Stomach smooth muscle (tissue), 2 donors: ENCODE data around the gene LIPT2.
A peak's percentile ranks its signal among the peaks of the same experiment; 100 is the strongest.

Source experiments
- H3K27ac ChIP-seq: one replicate; pipeline ENCODE4 v1.7.0; 2013; ENCODE audit warnings: mild to moderate bottlenecking, low read length, inconsistent platforms
- H3K27me3 ChIP-seq, 2 donors: one replicate each; pipeline ENCODE4 v1.7.0; 2013; ENCODE audit warnings: low read length in 2 of 2; ENCODE audit not compliant: insufficient read depth in 2 of 2, control insufficient read depth in 1 of 2
- H3K36me3 ChIP-seq, 2 donors: one replicate each; pipeline ENCODE4 v1.7.0; 2013; ENCODE audit warnings: low read length in 2 of 2; ENCODE audit not compliant: control insufficient read depth in 2 of 2, insufficient read depth in 2 of 2
- H3K4me1 ChIP-seq: one replicate; pipeline ENCODE4 v1.7.0; 2013; ENCODE audit warnings: low read length; ENCODE audit not compliant: control insufficient read depth, insufficient read depth
- H3K4me3 ChIP-seq, 2 donors: one replicate each; pipeline ENCODE4 v1.7.0; 2013; ENCODE audit warnings: low read length in 2 of 2
- H3K9ac ChIP-seq, 2 donors: one replicate each; pipeline ENCODE4 v1.7.0; 2013; ENCODE audit warnings: low read length in 2 of 2, mild to moderate bottlenecking in 1 of 2
- H3K9me3 ChIP-seq, 2 donors: one replicate each; pipeline ENCODE4 v1.7.0; 2013; ENCODE audit warnings: low read length in 2 of 2; ENCODE audit not compliant: control insufficient read depth in 2 of 2
- donor health status: healthy.
- donor health status: Pancreatic carcinoma.

The LIPT2 gene

DNA sequence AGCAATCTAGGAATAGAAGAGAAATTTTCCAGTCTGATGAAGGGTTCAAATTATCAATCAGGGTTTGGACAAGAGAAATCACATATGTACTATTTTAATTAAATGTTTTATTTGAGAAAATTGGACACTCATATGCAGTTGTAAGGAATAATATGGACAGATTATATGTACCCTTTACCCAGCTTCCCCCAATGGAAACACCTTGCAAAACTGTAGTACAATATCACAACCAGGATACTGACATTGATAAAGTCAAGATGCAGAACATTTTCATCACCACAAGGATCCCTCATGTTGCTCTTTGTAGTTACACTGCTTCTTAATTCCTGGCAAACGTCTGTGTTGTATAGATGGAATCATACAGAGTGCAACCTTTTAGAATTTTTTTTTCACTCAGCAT, 1.4 kb upstream of the LIPT2 start:
- Histone ChIP-seq H3K36me3 (no peaks in the 10 kb centered on the region), H3K9me3 (no peaks in the 10 kb centered on the region), H3K27ac (no peak overlapping the region), H3K9ac (no peak overlapping the region), H3K4me1 (peaks cover 4% of the 10 kb centered on the region), H3K4me3 (no peak overlapping the region), H3K27me3 (no peaks in the 10 kb centered on the region)

DNA sequence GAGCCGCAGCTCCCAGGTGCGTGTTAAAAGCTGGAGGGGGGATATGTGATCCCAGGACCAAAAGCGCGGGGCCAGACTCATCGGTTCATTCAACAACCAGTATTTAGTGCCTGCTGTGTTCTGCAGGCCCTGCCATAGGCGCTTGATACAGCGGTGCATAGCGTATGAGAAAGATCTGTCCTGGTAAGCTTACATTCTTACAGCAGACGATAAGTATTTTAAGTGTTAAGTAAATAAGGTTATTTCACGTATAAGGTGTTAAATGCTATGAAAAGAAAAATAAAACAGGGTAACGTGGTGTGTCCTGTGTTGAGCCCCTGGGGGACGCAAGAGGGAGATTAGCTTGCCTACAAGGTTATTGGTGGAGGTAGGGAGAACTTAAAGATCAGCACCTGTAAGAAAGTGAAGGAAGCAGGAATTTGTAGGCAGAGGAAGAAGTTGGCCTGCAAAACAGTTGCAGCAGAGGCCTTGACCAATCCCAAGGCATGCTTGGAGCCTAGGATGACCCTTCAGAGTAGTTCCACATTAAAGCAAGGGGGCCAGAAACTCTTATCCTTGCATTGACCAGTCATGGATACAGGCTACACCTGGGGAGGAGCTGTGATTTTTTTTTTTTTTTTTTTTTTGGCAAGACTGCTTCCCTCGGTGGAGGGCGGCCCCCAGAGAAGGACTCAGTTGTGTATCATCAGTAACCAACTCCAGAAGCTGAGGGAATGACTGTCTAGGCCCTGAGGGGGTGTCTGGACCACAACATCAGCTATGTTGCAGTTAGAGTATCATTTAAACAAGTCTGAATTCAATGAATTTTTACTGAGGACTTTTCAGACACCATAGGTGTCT, 487 bp upstream of the LIPT2 start:
- Histone ChIP-seq H3K36me3 (no peaks in the 10 kb centered on the region), H3K27ac (peak overlapping the region; percentile 94), H3K4me1 (peaks cover 4% of the 10 kb centered on the region), H3K4me3 (peak overlapping the region; percentile 74 to 82), H3K9me3 (no peaks in the 10 kb centered on the region), H3K9ac (peak overlapping the region; percentile 85), H3K27me3 (no peaks in the 10 kb centered on the region)

DNA sequence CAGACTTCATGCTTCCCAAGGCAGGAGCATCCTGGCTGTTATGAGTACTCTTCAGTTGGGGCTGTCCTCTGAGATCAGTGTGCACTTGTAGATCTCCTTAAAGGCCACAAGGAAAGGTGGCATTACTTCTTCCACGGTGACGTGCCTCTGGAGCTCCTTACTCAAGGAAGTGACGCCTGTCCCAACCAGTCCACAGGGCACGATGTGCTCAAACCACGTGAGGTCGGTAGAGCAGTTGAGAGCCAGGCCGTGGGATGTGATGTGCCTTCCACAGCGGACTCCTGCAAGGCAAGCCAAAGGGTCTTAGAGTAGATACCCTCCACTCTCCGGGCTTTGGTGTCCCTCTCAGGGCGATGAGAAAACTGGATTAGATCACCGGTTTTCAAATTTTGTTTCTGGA, 1.4 kb downstream of the LIPT2 start:
- H3K4me3 ChIP-seq = no peak overlapping the region
- peaks cover 4% of the 10 kb centered on the region for H3K4me1 ChIP-seq
- H3K36me3 ChIP-seq = no peaks in the 10 kb centered on the region
- H3K9ac ChIP-seq = no peak overlapping the region
- H3K9me3 ChIP-seq = no peaks in the 10 kb centered on the region
- H3K27ac ChIP-seq = no peak overlapping the region
- no peaks in the 10 kb centered on the region for H3K27me3 ChIP-seq

DNA sequence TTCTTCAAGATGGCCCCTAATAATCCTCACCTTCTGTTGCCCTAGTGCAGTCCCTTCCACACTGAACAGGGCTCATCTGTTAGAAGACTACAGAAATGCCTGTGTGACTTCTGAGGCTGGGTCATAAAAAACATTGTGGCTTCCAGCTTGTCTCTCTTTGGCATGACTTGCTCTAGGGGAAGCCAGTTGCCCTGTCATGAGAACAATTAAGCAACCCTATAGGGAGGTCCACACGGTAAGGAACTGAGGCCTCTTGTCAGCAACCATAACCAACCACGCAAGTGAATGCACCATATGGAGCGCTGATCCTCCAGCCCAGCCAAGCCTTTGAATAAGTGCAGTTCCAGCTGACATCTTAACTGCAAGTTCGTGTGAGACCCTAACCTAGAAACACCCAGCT, 2.6 kb downstream of the LIPT2 start:
- peaks cover 4% of the 10 kb centered on the region for H3K4me1 ChIP-seq
- H3K27me3 ChIP-seq = no peaks in the 10 kb centered on the region

DNA sequence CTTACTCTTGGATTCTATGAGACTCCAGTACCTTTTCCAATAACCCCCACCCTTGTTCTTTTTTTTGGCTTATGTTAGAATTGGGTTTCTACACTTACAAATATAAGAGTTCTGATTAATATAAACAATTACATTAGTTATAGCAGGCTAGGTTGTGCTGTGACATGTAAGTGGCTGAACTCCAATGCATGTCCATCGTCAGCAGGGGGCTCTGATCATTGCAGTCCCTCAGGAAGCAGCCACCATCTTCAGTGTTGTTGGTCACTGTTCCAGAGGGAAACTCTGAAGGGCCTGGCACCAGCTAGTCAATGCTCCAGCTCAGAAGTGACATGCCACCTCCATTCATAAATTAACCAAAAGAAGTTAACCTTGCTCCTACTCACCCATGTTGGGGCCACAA, 5.6 kb downstream of the LIPT2 start:
- Histone ChIP-seq H3K9ac (no peak overlapping the region), H3K4me1 (no peaks in the 10 kb centered on the region), H3K36me3 (no peaks in the 10 kb centered on the region), H3K4me3 (no peak overlapping the region), H3K27ac (no peak overlapping the region), H3K27me3 (no peaks in the 10 kb centered on the region), H3K9me3 (no peaks in the 10 kb centered on the region)

More for the DNA sequence above, 2.6 kb downstream of the LIPT2 start:
- Histone ChIP-seq H3K9me3 (no peaks in the 10 kb centered on the region), H3K4me3 (no peak overlapping the region), H3K9ac (no peak overlapping the region), H3K27ac (no peak overlapping the region), H3K36me3 (no peaks in the 10 kb centered on the region)

DNA sequence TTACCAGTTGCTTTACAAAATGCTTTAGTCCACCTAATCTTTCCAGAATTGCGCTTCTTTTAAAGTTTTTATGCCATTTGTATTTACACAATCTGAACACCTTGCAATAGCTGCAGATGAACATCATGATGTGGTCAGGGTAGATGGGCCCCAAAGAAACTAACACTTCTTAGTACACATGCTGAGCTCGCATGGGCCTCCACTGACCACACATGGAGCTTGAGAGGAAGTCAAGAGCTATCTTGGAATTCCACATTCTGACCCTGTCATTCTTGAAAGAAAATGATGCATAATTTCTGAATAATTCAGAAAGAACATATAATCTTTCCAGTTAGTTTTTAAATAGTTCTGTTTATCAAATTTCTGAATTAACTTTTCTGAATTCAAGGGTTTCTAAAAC, 7.7 kb downstream of the LIPT2 start:
- Histone ChIP-seq H3K36me3 (no peaks in the 10 kb centered on the region), H3K27ac (no peak overlapping the region), H3K9me3 (no peaks in the 10 kb centered on the region), H3K27me3 (no peaks in the 10 kb centered on the region), H3K9ac (no peak overlapping the region), H3K4me3 (no peak overlapping the region), H3K4me1 (no peaks in the 10 kb centered on the region)

DNA sequence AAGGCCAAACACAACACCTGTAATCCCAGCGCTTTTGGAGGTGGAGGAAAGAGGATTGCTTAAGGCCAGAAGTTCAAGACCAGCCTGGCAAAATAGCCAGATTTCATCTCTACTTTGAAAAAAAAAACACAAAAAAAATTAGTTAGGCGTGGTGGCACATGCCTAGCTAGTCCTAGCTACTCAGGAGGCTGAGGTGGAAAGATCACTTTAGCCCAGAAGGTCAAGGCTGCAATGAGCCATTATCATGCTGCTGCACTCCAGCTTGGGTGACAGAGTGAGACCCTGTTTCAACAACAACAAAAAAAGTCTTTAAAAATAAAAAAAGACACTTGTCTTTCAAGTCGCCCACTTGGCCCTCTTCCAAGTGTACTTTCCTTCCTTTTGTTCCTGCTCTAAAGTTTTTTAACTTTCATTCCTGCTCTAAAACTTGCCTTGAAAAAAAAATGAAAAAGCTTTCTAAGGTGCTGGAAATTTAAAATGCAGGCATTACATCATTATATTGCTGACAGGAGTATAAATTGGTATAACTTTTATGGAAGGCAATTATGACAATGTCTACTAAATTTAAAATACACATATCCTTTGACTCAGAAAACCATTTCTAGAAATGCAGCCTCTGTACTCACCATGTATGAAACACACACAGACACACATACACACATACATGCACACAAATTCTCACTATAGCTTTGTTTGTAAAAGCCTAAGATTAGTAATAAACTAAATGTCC, 12.7 kb downstream of the LIPT2 start:
- Histone ChIP-seq H3K4me3 (no peak overlapping the region), H3K27me3 (no peaks in the 10 kb centered on the region), H3K27ac (no peak overlapping the region), H3K9ac (no peak overlapping the region), H3K36me3 (no peaks in the 10 kb centered on the region), H3K9me3 (no peaks in the 10 kb centered on the region), H3K4me1 (no peaks in the 10 kb centered on the region)

DNA sequence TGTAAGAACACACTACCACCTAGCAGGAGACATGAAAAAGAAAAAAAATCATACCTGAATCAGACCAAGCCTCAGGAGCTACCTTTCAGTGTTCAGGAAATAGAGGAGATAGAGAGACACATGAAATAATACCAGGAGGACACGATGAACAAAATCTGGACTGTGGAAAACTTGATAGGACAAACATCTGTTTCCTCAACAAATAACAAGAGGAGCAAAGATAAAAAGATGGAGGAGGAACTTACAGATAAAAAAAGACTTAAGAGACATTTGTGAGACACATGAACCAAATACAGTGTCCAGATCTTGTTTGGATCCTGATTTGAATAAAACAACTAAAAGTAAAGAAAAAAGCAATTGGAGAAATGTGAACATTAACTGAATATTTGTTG, 13.8 kb downstream of the LIPT2 start:
- no peaks in the 10 kb centered on the region for H3K27me3 ChIP-seq
- H3K4me3 ChIP-seq = no peak overlapping the region
- no peaks in the 10 kb centered on the region for H3K9me3 ChIP-seq
- H3K27ac ChIP-seq = no peak overlapping the region
- no peaks in the 10 kb centered on the region for H3K36me3 ChIP-seq
- no peaks in the 10 kb centered on the region for H3K4me1 ChIP-seq
- no peak overlapping the region for H3K9ac ChIP-seq

DNA sequence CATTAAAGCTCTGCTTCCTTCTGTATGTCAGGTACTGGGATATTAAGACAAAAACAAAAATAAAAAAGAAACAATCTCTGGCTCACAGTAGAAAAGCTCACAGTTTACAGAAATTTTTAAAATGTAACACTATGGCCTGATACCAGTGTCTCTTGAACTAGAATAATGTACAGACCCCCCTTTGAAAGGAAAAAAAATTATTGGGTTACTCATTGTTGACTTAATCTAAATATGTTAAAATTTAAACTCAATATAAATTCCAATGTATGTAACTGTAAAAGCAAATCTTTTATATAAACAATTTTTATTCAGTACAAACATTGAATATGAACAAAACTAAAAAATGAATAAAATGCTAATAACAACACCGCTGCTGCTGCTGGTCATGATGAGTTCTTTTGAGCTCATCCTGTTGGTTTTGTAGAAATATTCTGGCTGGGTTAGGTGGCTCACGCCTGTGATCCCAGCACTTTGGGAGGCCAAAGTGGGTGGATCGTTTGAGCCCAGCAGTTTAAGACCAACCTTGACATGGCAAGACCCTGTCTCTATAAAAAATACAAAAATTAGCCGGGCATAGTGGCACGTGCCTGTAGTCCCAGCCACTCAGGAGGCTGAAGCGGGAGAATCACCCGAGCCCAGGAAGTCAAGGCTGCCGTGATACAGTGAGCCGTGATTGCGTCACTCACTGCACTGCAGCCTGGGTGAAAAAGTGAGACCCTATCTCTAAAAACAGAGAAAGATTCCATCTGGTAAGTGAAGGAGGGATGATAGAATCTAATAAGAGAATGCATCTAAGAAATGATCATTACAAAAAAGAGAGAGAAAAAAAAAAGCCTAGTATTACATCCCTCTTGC, 14.4 kb downstream of the LIPT2 start:
- Histone ChIP-seq H3K4me3 (no peak overlapping the region), H3K4me1 (no peaks in the 10 kb centered on the region), H3K27me3 (no peaks in the 10 kb centered on the region), H3K27ac (no peak overlapping the region), H3K36me3 (no peaks in the 10 kb centered on the region), H3K9me3 (no peaks in the 10 kb centered on the region), H3K9ac (no peak overlapping the region)

DNA sequence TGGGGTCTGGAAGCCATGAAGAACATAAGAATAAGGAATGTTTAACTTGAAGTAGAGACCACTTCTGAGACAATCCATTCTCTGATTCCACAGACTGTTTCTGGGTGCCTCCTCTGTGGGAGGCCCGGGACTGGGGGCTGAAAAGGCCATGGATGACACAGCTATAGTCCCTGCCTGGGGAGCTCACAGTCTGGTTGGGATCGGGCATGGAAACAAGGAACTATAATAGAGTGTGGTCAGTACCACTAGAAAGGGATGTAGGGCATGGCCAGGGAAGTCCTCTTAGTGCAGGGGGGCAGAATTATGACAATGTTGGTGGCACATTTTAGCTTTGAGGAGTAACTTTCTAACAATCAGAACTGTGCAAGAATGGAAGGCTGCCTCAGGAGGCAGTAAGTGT, 17.0 kb downstream of the LIPT2 start:
- H3K36me3 ChIP-seq = no peaks in the 10 kb centered on the region
- H3K9me3 ChIP-seq = no peaks in the 10 kb centered on the region
- no peaks in the 10 kb centered on the region for H3K27me3 ChIP-seq
- no peak overlapping the region for H3K9ac ChIP-seq
- H3K4me1 ChIP-seq = no peaks in the 10 kb centered on the region
- no peak overlapping the region for H3K27ac ChIP-seq
- no peak overlapping the region for H3K4me3 ChIP-seq
